Stomach smooth muscle (tissue), 2 donors: ENCODE data around the gene SRRM1.

ENCODE experiments used
- H3K27ac ChIP-seq: one replicate; pipeline ENCODE4 v1.7.0; 2013; ENCODE audit warnings: mild to moderate bottlenecking, low read length, inconsistent platforms
- H3K27me3 ChIP-seq, 2 donors: one replicate each; pipeline ENCODE4 v1.7.0; 2013; ENCODE audit warnings: low read length in 2 of 2; ENCODE audit not compliant: insufficient read depth in 2 of 2, control insufficient read depth in 1 of 2
- H3K36me3 ChIP-seq, 2 donors: one replicate each; pipeline ENCODE4 v1.7.0; 2013; ENCODE audit warnings: low read length in 2 of 2; ENCODE audit not compliant: control insufficient read depth in 2 of 2, insufficient read depth in 2 of 2
- H3K4me1 ChIP-seq: one replicate; pipeline ENCODE4 v1.7.0; 2013; ENCODE audit warnings: low read length; ENCODE audit not compliant: control insufficient read depth, insufficient read depth
- H3K4me3 ChIP-seq, 2 donors: one replicate each; pipeline ENCODE4 v1.7.0; 2013; ENCODE audit warnings: low read length in 2 of 2
- H3K9ac ChIP-seq, 2 donors: one replicate each; pipeline ENCODE4 v1.7.0; 2013; ENCODE audit warnings: low read length in 2 of 2, mild to moderate bottlenecking in 1 of 2
- H3K9me3 ChIP-seq, 2 donors: one replicate each; pipeline ENCODE4 v1.7.0; 2013; ENCODE audit warnings: low read length in 2 of 2; ENCODE audit not compliant: control insufficient read depth in 2 of 2
- donor health status: healthy.
- donor health status: Pancreatic carcinoma.

Gene SRRM1

GRCh38 chr1:24620678-24621077 is 22.4 kb upstream of the SRRM1 start:
- no peak overlapping the region for H3K9ac ChIP-seq
- no peaks in the 10 kb centered on the region for H3K4me1 ChIP-seq
- no peaks in the 10 kb centered on the region for H3K27me3 ChIP-seq
- H3K9me3 ChIP-seq = no peaks in the 10 kb centered on the region
- no peak overlapping the region for H3K27ac ChIP-seq
- no peak overlapping the region for H3K4me3 ChIP-seq
- no peaks in the 10 kb centered on the region for H3K36me3 ChIP-seq

GRCh38 chr1:24621121-24621520 is 22.0 kb upstream of the SRRM1 start:
- Histone ChIP-seq H3K27ac (no peak overlapping the region), H3K4me3 (no peak overlapping the region), H3K36me3 (no peaks in the 10 kb centered on the region), H3K27me3 (no peaks in the 10 kb centered on the region), H3K9ac (no peak overlapping the region), H3K4me1 (no peaks in the 10 kb centered on the region), H3K9me3 (no peaks in the 10 kb centered on the region)

GRCh38 chr1:24622218-24622617 is 20.9 kb upstream of the SRRM1 start:
- Histone ChIP-seq H3K27ac (no peak overlapping the region), H3K9me3 (no peaks in the 10 kb centered on the region), H3K36me3 (no peaks in the 10 kb centered on the region)

GRCh38 chr1:24632832-24633175 is 10.3 kb upstream of the SRRM1 start:
- H3K27me3 ChIP-seq = no peaks in the 10 kb centered on the region
- H3K9ac ChIP-seq = no peak overlapping the region
- no peaks in the 10 kb centered on the region for H3K36me3 ChIP-seq
- no peak overlapping the region for H3K27ac ChIP-seq
- H3K9me3 ChIP-seq = no peaks in the 10 kb centered on the region
- H3K4me1 ChIP-seq = no peaks in the 10 kb centered on the region
- no peak overlapping the region for H3K4me3 ChIP-seq

More at GRCh38 chr1:24622218-24622617, 20.9 kb upstream of the SRRM1 start:
- no peak overlapping the region for H3K9ac ChIP-seq
- H3K4me3 ChIP-seq = no peak overlapping the region
- H3K4me1 ChIP-seq = no peaks in the 10 kb centered on the region
- H3K27me3 ChIP-seq = no peaks in the 10 kb centered on the region

GRCh38 chr1:24635195-24635843 is 7.8 kb upstream of the SRRM1 start:
- Histone ChIP-seq H3K4me3 (no peak overlapping the region), H3K9me3 (no peaks in the 10 kb centered on the region), H3K9ac (no peak overlapping the region)

GRCh38 chr1:24636661-24637357 is 6.3 kb upstream of the SRRM1 start:
- Histone ChIP-seq H3K36me3 (no peaks in the 10 kb centered on the region), H3K4me3 (no peak overlapping the region), H3K9me3 (no peaks in the 10 kb centered on the region), H3K4me1 (peaks cover 7% of the 10 kb centered on the region), H3K27ac (no peak overlapping the region), H3K9ac (no peak overlapping the region), H3K27me3 (no peaks in the 10 kb centered on the region)

More at GRCh38 chr1:24635195-24635843, 7.8 kb upstream of the SRRM1 start:
- no peaks in the 10 kb centered on the region for H3K36me3 ChIP-seq
- no peaks in the 10 kb centered on the region for H3K4me1 ChIP-seq
- H3K27me3 ChIP-seq = no peaks in the 10 kb centered on the region
- no peak overlapping the region for H3K27ac ChIP-seq

- Histone ChIP-seq H3K36me3 (no peaks in the 10 kb centered on the region), H3K9ac (no peak overlapping the region), H3K9me3 (no peaks in the 10 kb centered on the region), H3K27ac (no peak overlapping the region), H3K4me1 (peaks cover 17% of the 10 kb centered on the region), H3K27me3 (no peaks in the 10 kb centered on the region), H3K4me3 (no peak overlapping the region)
Observed at GRCh38 chr1:24639094-24639493, 4.0 kb upstream of the SRRM1 start.

- Histone ChIP-seq H3K36me3 (no peaks in the 10 kb centered on the region), H3K27me3 (no peaks in the 10 kb centered on the region), H3K9ac (peak overlapping the region in 1 of 2 donors; percentile 36), H3K4me3 (no peak overlapping the region), H3K27ac (no peak overlapping the region), H3K4me1 (peaks cover 23% of the 10 kb centered on the region), H3K9me3 (no peaks in the 10 kb centered on the region)
Observed at GRCh38 chr1:24639881-24640280, 3.2 kb upstream of the SRRM1 start.

- Histone ChIP-seq H3K27ac (no peak overlapping the region), H3K27me3 (no peaks in the 10 kb centered on the region), H3K4me1 (peaks cover 26% of the 10 kb centered on the region)
Observed at GRCh38 chr1:24640288-24640687, 2.8 kb upstream of the SRRM1 start.

GRCh38 chr1:24641646-24642151 is 1.4 kb upstream of the SRRM1 start:
- H3K27me3 ChIP-seq = no peaks in the 10 kb centered on the region
- H3K4me3 ChIP-seq = peak overlapping the region; percentile 52 to 99
- H3K9ac ChIP-seq = peak overlapping the region; percentile 87 to 99

More at GRCh38 chr1:24640288-24640687, 2.8 kb upstream of the SRRM1 start:
- H3K9ac ChIP-seq = no peak overlapping the region
- no peak overlapping the region for H3K4me3 ChIP-seq
- no peaks in the 10 kb centered on the region for H3K36me3 ChIP-seq
- H3K9me3 ChIP-seq = no peaks in the 10 kb centered on the region

More at GRCh38 chr1:24641646-24642151, 1.4 kb upstream of the SRRM1 start:
- H3K27ac ChIP-seq = peak overlapping the region; percentile 100
- no peaks in the 10 kb centered on the region for H3K9me3 ChIP-seq
- peaks cover 26% of the 10 kb centered on the region for H3K4me1 ChIP-seq
- H3K36me3 ChIP-seq = peaks cover 3 to 4% of the 10 kb centered on the region in 2 donors
